A673 (cell line): ENCODE measurements around the gene DCTN3.

Experiments
- CTCF ChIP-seq: fragments of 300-800, 200-600 bp; sonication (generic); conservative IDR thresholded peaks from 2 replicates; pipeline ENCODE4 v1.5.1; 2017; ENCODE audit warnings: low read depth, mild to moderate bottlenecking, antibody characterized with exemption, low read length, moderate library complexity, mixed read lengths
- EZH2 ChIP-seq: fragments of 200-600 bp; sonication (generic); IDR thresholded peaks from 2 replicates; pipeline ENCODE4 v1.6.1; 2017; ENCODE audit warnings: borderline replicate concordance, low read depth, mild to moderate bottlenecking, mixed read lengths, antibody characterized with exemption, low read length; ENCODE audit not compliant: poor library complexity, severe bottlenecking

- TF ChIP-seq CTCF (no peak), EZH2 (no peak)
These were observed 45.7 kb downstream of the DCTN3 start for GRCh38 chr9:34574571-34574970.
